CD4-positive, alpha-beta T cell treated with Interleukin-17A for 4 hours (primary cell): ENCODE data around the gene MAP10.

ENCODE experiments used
- DNase-seq: peaks from one replicate; pipeline ENCODE4 v3.0.0-alpha.2; 2020; ENCODE audit warnings: mixed read lengths

The MAP10 gene

GRCh38 chr1:232797856-232798510, 7.2 kb upstream of the MAP10 start:
- no peak for DNase-seq

- DNase-seq: no peak
Observed at GRCh38 chr1:232798920-232799319, 6.3 kb upstream of the MAP10 start.

GRCh38 chr1:232806186-232806510, 932 bp downstream of the MAP10 start:
- no peak for DNase-seq

- no peak for DNase-seq
Observed at GRCh38 chr1:232810856-232811255, 5.6 kb downstream of the MAP10 start.

GRCh38 chr1:232812560-232812959, 7.3 kb downstream of the MAP10 start:
- DNase-seq: no peak

- no peak for DNase-seq
Observed at GRCh38 chr1:232813097-232813496, 7.9 kb downstream of the MAP10 start.

GRCh38 chr1:232813760-232814159, 8.5 kb downstream of the MAP10 start:
- DNase-seq: no peak

- DNase-seq: no peak
Observed at GRCh38 chr1:232816324-232816723, 11.1 kb downstream of the MAP10 start.

- DNase-seq: no peak
Observed at GRCh38 chr1:232818040-232818439, 12.8 kb downstream of the MAP10 start.

GRCh38 chr1:232820431-232820830, 15.2 kb downstream of the MAP10 start:
- no peak for DNase-seq

- DNase-seq: no peak
Observed at GRCh38 chr1:232822530-232822929, 17.3 kb downstream of the MAP10 start.

- no peak for DNase-seq
Observed at GRCh38 chr1:232826318-232826717, 21.1 kb downstream of the MAP10 start.

GRCh38 chr1:232830661-232831060, 25.4 kb downstream of the MAP10 start:
- no peak for DNase-seq

GRCh38 chr1:232831895-232832294, 26.7 kb downstream of the MAP10 start:
- DNase-seq: no peak

GRCh38 chr1:232834066-232834465, 28.9 kb downstream of the MAP10 start:
- no peak for DNase-seq

GRCh38 chr1:232835166-232835565, 29.9 kb downstream of the MAP10 start:
- DNase-seq: no peak

- DNase-seq: no peak
Observed at GRCh38 chr1:232837087-232837486, 31.9 kb downstream of the MAP10 start.

- no peak for DNase-seq
Observed at GRCh38 chr1:232841823-232842565, 36.8 kb downstream of the MAP10 start.

GRCh38 chr1:232844791-232845190, 39.6 kb downstream of the MAP10 start:
- DNase-seq: no peak

- no peak for DNase-seq
Observed at GRCh38 chr1:232845406-232845955, 40.3 kb downstream of the MAP10 start.

- no peak for DNase-seq
Observed at GRCh38 chr1:232851532-232851931, 46.3 kb downstream of the MAP10 start.

- DNase-seq: no peak
Observed at GRCh38 chr1:232853994-232854797, 49.0 kb downstream of the MAP10 start.

- no peak for DNase-seq
Observed at GRCh38 chr1:232854798-232855159, 49.6 kb downstream of the MAP10 start.

- DNase-seq: no peak
Observed at GRCh38 chr1:232856541-232856940, 51.3 kb downstream of the MAP10 start.
